Measurements from ENCODE around the gene ZNF609. TPM values are rescaled to one million over a fixed set of nuclear protein-coding genes. Genes with fewer than 3 reads are reported as not detected.

Gene ZNF609
- total RNA-seq, 1 donor from 2014 or later = 11.3 TPM

- no peak for FAIRE-seq
- H3K36me3 ChIP-seq (ENCODE audit: control insufficient read depth, insufficient read depth, low read length) = peaks cover 20% of the 10 kb centered on the region
- no peak overlapping the region for H3K4me3 ChIP-seq (ENCODE audit: low read depth, low read length)
- H3K27me3 ChIP-seq (ENCODE audit: control insufficient read depth, insufficient read depth, low read length) = no peaks in the 10 kb centered on the region
- no peak for DNase-seq (ENCODE audit: low read depth)
- TF ChIP-seq CTCF (IDR thresholded peaks at IDR 0.05; ENCODE audit: insufficient read depth, low read length, severe bottlenecking) = no peak
Measured at GRCh38 chr15:64673866-64674265, 213.5 kb downstream of the ZNF609 start.

DNA sequence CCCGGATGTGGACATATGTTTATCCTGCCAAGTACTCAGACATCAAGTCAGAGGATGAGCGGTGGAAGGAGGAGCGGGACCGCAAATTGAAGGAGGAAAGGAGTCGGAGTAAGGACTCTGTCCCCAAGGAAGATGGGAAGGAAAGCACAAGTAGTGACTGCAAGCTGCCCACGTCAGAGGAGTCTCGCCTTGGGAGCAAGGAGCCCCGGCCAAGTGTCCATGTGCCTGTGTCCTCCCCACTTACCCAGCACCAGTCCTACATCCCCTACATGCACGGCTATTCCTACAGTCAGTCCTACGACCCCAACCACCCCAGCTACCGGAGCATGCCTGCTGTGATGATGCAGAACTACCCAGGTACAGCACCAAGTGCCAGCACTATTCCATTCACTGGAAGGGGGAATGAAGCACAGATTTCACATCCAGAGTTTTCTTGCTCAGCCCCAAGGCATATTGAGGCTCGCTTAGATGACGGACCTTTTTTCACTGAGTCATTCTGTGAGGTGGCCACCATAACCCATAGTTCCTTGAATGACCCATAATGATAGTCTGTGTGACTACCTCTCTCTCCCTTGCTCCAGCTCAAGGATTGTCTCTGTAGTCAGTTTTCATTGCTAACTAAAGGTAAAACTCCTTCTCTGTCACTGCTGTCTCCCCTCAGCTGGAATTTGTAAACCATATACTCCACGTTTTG is 217.9 kb downstream of the ZNF609 start:
- FAIRE-seq (peak; percentile 28), DNase-seq (ENCODE audit: low read depth) (peak; percentile 68)
- TF ChIP-seq CTCF (IDR thresholded peaks at IDR 0.05; ENCODE audit: insufficient read depth, low read length, severe bottlenecking) = no peak
- no peak overlapping the region for H3K4me3 ChIP-seq (ENCODE audit: low read depth, low read length)
- no peaks in the 10 kb centered on the region for H3K27me3 ChIP-seq (ENCODE audit: control insufficient read depth, insufficient read depth, low read length)
- peaks cover 30% of the 10 kb centered on the region for H3K36me3 ChIP-seq (ENCODE audit: control insufficient read depth, insufficient read depth, low read length)

- Histone ChIP-seq H3K27me3 (ENCODE audit: control insufficient read depth, insufficient read depth, low read length) (no peaks in the 10 kb centered on the region), H3K36me3 (ENCODE audit: control insufficient read depth, insufficient read depth, low read length) (peaks cover 24% of the 10 kb centered on the region), H3K4me3 (ENCODE audit: low read depth, low read length) (no peak overlapping the region)
- no peak for DNase-seq (ENCODE audit: low read depth)
- peak; percentile 89 for FAIRE-seq
- TF ChIP-seq CTCF (IDR thresholded peaks at IDR 0.05; ENCODE audit: insufficient read depth, low read length, severe bottlenecking) = no peak
Measured at GRCh38 chr15:64680097-64680496, 219.7 kb downstream of the ZNF609 start.

- no peak overlapping the region for H3K4me3 ChIP-seq (ENCODE audit: low read depth, low read length)
- peaks cover 22% of the 10 kb centered on the region for H3K36me3 ChIP-seq (ENCODE audit: control insufficient read depth, insufficient read depth, low read length)
- FAIRE-seq (no peak), DNase-seq (ENCODE audit: low read depth) (peak; percentile 49)
- H3K27me3 ChIP-seq (ENCODE audit: control insufficient read depth, insufficient read depth, low read length) = no peaks in the 10 kb centered on the region
- TF ChIP-seq CTCF (IDR thresholded peaks at IDR 0.05; ENCODE audit: insufficient read depth, low read length, severe bottlenecking) = peak; percentile 79
Measured at GRCh38 chr15:64681424-64682024, 221.1 kb downstream of the ZNF609 start.

DNA sequence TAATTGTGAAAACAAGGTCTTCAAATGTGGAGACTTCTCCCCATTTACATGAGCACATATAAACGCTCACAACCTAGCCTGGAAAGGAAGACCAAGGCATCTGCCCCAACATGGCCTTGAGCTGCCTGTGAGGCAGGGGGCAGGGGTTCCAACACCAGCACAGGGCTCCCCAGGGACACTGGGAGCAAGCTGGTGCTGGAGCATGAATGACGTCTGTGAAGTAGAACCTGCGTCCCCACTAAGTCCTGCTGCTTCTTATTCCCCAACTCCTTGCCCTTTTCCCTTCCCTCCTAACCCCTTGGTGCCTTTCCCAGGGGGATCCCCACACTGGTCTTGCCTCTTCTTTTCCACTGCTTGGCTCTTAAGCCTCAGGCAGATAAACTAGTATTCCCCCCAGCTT is 221.9 kb downstream of the ZNF609 start:
- H3K27me3 ChIP-seq (ENCODE audit: control insufficient read depth, insufficient read depth, low read length) = no peaks in the 10 kb centered on the region
- no peak for FAIRE-seq
- H3K36me3 ChIP-seq (ENCODE audit: control insufficient read depth, insufficient read depth, low read length) = peaks cover 25% of the 10 kb centered on the region
- TF ChIP-seq CTCF (IDR thresholded peaks at IDR 0.05; ENCODE audit: insufficient read depth, low read length, severe bottlenecking) = no peak
- no peak overlapping the region for H3K4me3 ChIP-seq (ENCODE audit: low read depth, low read length)
- no peak for DNase-seq (ENCODE audit: low read depth)
